Medulla oblongata (tissue), 1 donor: ENCODE data around the gene SMARCB1.
"Not testable (repeated sequence)": the region's sequence is repeated elsewhere in the genome, so short reads cannot be mapped to it uniquely, and the experiment has no call there.

Experiments
- DNase-seq: peaks from one replicate; pipeline ENCODE4 v3.0.0-alpha.2; 2015; ENCODE audit errors: extremely low spot score

SMARCB1 gene

DNA sequence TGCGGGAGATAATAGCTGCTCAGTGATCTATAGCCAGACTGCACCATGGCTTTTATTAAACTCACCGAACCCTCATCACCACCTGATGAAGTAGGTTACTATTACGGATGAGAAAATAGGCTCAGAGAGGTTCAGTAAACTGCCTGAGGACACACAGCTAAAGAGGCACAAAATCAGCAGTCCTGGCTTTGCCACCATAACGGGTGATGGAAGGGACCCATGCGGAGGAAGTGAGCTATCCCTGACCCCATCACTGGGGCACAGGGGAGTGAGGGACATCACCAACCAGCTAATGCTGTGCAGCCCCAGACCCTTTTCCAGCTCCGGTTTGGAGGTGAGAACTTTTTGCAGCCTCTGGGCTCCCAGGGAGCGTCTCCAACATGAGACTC is 59.3 kb downstream of the SMARCB1 start:
- no peak for DNase-seq

DNA sequence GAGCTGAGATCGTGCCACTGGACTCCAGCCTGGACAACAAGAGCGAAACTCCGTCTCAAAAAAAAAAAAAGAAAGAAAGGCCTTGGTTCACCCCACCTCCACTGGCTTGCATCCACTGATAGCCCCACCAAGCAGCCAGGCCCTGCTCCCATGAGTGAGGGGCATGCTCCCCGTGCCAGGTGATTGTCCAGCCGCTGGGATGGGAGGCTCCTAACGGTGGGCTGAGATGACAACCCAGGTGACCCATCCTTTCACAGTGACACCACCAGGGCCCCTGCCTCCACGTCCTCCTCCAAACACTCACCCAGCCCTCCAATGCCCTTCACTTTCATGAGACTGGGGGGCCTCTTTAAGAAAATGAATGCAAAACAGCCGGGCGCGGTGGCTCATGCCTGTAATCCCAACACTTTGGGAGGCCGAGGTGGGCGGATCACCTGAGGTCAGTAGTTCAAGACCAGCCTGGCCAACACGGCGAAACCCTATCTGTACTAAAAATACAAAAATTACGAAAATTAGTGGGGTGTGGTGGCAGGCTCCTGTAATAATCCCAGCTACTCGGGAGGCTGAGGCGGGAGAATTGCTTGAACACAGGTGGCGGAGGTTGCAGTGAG is 60.6 kb downstream of the SMARCB1 start:
- DNase-seq = no peak

DNA sequence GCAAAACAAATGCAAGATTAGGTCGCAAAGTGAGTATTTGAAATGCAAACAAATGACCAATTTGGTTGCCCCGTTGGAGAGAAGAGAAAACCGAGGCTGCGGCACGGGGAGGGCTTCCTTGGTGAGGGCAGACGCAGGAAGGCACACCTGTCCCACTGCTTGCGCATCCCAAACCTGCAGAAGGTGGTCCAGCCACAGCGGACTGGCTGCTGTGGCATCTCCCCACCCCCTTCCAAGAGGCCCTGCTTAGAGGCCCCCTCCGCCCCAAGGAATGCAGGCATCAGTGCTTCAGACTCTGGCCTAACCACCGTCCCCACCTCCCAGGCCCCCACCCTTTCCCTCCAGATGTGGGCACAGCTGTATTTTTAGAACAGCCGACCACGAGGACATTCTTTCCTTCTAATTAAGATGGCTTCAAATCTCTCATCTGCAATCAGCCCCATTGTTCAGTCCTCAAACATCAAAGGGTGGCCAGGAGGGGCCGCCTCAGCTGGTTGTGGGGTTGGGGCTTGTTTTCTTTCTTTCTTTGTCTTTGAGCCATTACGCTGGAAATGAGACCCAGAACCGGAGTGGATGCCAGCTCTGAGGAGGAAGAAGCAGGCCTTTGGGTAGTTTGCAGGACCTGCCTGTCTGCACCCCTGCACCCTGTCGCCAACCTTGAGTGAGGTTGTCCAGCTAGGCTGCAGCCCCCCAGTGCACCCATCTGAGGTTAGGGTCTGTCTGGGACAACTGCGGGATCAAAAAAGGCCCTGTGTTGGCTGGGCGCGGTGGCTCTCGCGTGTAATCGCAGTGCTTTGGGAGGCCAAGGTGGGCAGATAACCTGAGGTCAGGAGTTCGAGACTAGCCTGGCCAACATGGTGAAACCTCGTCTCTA is 61.5 kb downstream of the SMARCB1 start:
- DNase-seq = no peak

DNA sequence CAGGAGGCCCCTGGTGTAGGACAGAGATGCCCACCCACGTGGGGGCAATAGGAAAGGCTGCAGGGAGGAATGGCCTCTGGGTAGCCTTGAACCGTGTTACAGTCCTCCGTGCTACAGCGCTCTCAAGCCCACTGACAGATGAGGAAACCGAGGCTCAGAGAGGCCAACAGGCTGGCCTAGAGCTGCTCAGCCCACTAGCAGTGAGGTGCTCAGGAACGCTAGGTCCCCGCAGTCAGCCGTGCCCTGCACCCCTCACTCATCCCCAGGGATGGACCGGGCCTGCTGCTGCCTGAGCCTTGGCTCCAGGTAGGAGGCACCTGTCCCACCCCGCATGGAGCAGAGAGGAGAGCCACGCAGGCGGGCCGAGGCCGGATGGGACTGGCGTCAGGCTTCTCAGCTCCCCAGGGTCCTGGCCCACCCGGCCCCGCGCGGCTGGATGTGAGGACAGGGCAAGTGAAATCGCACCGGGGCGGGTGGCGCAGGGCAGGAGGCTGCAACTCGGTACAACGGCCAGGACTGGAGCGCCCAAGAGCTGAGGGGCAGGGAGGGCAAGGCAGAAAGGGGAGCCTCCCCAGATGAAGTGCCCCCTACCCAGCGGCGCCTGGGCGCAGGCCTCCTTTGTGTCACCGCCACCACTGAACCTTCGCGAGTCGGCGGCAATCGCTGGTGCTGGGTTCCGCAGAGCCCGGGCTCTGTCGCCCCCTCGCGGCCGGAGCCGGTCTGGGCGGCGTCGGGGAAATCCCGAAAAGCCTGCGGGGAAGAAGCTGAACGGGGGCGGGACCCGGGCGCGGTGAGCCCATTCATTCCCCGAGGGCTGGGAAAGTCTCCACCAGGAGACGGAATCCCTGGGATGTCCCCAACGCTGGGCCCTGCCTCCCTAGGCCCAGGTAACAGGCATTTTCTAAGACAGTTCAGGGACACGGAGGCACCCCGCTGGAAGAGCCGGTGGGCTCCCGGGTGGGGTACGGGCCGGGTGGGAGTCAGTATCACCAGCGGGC is 62.5 kb downstream of the SMARCB1 start:
- peak; percentile 76 for DNase-seq

DNA sequence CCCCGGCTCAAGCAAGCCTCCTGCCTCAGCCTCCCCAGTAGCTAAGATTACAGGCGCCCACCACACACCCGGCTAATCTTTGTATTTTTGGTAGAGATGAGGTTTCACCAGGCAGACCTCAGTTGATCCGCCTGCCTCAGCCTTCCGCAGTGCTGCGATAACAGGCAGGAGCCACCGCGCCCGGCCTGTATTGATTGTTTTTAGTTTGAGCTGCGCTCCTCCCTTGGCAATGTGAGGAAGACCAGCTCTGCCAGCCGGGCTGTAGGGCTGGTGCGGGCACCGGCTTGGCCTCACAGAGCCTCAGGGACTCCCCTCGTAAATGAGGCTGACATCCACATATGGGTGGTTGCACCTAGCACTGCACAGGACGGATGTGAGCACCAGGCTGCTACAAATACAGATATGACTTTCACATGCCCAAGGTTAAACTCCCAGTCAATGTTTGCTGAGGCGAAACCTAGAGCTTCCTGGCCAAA is 63.4 kb downstream of the SMARCB1 start:
- DNase-seq = no peak

DNA sequence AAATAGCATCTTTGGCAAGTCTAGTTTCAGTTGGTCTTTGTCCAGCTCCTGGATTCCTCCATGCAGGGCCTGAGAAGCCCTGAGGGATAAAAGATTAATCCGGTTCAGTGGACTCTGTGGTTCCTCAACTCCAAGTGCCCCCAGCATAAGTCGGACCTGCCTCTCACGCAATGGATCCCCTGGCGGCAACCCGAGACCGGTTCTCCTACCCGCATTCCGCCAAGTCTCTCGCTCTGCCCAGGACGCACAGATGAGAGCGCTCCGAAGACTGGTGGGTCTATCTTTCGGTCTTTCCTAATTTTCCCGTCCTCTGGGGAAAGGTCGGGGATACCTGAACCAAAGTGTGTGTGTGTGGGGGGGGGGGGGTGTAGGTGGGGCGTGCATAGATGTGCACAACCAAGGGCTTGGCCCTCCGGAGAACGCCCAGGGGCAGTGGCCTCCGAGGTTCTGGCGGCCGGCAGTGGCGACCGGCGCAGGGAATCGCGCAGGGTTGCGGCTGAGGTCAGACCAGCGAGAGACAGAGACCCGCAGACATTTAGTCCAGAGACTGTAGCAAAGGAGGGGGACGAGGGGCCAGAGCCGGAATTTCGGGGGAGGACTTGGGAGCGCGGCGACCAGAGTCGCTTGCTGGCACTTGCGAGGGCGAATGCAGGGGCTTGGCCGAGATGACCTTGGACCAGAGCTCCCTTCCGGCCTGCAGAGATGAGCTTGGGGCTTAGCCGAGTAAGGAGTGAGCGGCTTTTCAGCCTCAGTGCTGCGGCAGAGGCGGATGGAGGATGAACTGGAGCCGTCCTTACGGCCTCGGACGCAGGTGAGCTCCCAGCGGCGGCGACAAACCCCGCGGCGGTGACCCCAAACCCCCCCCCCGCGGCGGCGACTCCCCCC is 70.2 kb downstream of the SMARCB1 start:
- peak; percentile 38 for DNase-seq

DNA sequence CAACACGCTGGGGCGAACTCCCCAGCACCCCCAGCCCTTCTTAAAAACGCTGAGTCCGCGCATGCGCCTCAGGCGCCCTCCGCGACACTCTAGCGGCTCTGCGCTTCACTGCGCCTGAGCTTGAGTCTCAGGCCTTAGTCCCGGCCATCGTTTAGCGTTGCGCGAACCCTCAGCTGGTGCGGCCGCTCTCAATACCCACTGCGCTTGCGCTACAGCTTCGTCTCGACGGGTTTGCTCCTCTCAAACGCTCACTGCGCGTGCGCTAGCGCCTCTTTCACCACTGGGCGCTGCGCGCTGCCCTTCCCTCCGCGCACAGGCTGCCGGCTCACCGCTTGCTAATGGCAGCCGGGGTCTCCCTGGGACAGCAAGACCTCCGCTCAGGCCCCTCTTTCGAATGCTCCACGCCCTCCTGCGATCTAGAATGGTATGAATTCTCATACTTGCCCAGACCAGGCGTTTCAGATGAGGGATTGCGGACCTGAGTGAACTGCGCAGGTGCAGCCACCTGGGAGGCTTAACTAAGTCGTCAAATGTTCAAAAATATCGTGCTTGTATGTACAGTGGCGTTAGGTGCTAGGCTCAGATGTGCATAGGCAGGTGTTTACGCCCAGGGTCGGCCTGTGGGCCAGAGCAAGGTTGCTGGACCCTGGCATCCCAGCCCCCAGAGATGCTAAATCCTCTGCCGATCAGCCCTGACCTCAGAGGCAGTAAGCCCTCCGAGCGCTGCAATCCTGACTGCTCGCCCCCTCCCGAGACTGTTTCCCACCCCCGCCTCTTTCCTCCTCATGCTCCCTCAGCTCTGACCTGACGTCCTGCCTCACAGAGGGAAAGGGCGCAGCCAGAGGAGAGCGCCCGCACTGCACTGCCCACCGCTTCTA is 71.1 kb downstream of the SMARCB1 start, which contains the start of gene SLC2A11:
TSS of gene SLC2A11 (plus strand) at position 270 of the 878 bp plus-strand sequence. CDS start at position 395, 125 bp downstream.
- peak; percentile 98 for DNase-seq

DNA sequence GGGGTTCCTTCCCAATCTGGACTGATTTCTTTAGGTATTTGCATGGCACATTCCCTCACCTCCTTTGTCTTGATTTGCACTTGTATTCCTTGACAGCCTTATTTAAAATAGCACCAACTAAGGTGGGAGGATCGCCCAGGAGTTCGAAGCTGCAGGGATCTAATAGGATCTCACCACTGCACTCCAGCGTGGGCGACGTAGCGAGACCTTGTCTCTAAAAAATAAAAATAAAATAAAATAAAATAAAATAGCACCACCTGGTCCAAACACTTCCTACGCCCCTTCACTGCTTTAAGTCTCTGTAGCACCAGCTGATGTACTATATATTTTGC is 71.7 kb downstream of the SMARCB1 start:
- DNase-seq = no peak

DNA sequence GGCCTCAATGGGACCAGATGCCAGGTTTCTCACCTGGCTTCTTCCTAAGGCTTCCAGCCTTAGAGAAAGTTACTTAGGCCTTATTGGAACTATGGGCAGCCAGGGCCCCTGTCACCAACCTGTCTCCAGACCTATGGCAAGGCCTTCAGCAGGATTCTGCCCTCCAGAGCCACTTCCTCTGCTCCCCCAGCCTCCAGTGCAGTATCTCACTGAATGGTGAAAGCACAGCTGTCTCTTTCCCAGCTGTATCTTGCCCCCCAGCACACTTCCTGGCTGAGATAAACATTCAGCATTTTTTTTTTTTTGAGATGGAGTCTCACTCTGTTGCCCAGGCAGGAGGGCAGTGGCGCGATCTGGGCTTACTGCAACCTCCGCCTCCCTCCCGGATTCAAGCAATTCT is 72.4 kb downstream of the SMARCB1 start:
- DNase-seq = no peak

DNA sequence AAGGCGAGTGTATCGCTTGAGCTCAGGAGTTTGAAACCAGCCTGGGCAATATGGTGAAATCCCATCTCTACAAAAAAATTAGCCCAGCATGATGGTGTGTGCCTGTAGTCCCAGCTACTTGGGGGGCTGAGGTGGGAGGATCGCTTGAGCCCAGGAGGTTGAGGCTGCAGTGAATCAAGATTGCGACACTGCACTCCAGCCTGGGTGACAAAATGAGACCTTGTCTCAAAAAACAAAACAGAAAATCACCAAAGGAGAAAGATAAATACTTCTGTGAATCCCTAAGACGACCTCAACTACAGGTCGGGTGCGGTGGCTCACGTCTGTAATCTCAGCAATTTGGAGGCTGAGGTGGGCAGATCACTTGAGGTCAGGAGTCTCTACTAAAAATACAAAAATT is 73.4 kb downstream of the SMARCB1 start:
- not testable (repeated sequence) for DNase-seq

DNA sequence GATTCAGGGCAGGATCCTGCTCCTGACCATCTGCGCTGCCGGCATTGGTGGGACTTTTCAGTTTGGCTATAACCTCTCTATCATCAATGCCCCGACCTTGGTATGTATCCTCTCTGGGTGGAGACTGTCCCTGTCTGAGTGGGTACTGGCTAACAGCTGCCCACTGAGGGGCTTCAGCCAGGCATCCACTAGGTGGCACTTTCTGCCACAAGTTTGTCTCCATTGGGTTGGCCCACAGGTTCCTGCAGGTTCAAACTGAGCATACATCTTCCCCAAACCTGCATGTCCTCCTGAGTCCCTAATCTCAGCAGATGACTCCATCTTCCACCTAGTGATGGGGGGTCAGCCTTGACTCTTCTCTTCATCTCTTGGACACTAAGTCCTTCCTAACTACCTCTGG is 75.3 kb downstream of the SMARCB1 start:
- no peak for DNase-seq

DNA sequence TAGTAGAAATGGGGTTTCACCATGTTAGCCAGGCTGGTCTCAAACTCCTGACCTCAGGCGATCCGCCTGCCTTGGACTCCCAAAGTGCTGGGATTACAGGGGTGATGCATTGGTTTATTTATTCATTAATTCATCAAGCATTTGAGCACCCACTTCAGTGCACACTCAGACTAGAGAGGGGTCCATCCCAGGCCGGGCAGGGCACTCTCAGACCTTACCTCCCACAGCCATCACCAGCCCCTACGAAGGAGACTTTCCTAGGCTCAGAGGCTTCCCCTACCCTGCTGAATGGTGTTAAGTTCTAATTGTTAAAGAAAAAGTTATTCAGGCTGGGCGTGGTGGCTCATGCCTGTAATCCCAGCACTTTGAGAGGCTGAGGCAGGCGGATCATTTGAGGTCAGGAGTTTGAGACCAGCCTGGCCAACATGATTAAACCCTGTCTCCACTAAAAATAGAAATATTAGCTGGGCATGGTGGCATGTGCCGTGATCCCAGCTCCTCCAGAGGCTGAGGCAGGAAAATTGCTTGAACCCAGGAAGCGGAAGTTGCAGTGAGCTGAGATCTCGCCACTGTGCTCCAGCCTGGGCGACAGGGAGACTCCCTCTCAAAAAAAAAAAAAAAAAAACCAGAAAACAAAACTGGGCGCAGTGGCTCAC is 77.9 kb downstream of the SMARCB1 start:
- not testable (repeated sequence) for DNase-seq

DNA sequence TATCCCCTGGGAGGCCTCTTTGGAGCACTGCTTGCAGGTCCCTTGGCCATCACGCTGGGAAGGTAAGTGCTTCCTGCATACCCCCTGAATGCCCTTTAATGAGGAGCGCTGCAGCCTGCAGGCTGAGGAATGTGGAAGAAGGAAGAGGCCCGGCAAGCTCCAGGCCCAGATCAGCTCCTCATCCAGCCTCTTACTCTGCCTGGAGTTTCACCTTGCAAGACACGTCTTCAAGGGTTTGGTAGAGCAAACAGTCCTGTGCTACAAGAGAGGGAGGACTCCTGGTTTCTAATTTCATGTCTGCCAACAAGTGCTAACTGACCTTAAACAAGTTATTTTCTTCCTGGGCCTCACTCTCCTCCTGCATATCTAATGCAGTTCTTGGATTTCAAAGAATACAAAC is 81.8 kb downstream of the SMARCB1 start:
- DNase-seq = no peak

DNA sequence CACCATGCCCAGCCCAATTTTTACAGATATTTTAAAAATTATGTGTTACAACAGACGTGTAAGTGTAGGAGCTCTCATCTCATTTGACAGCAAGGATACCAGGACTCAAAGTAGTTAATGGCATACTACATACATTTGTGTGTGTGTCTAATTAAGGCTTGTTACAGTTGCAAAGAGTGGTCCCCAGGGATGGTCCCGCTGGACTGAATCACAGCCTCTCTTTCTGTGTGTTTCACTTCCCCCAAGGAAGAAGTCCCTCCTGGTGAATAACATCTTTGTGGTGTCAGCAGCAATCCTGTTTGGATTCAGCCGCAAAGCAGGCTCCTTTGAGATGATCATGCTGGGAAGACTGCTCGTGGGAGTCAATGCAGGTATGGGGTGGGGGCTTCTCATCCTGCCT is 88.1 kb downstream of the SMARCB1 start:
- DNase-seq = no peak

DNA sequence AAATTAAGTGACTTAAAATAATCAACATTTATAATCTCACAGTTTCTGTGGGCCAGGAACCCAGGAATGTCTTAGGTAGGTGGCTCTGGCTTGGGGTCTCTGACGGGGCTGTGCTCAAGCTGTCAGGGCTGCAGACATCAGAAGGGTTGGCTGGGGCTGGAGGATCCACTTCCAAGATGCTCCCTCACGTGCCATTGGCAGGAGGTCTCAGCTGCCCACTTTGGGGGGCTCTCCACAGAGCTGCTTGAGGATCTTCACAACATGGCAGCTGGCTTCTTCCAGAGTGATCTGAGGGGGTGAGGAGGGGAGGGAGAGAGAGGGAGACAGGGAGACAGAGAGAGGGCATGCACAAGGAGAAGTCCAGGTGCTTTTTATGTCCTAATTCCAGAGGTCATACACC is 89.0 kb downstream of the SMARCB1 start:
- DNase-seq = no peak

DNA sequence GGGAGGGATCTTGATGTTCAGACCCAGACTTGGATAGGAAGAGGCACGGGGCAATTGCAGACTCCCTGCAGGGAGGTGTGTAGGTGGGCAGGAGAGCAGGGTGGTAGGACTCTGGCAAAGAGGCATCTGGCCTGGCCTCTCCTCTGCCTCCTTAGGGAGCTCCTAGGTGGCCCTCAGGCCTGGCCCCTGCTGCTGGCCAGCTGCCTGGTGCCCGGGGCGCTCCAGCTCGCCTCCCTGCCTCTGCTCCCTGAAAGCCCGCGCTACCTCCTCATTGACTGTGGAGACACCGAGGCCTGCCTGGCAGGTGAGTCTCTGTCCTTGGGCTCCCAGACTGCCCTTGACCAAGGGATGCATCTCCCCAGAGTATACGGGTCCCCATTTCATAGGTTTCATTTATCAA is 90.8 kb downstream of the SMARCB1 start:
- DNase-seq = no peak

DNA sequence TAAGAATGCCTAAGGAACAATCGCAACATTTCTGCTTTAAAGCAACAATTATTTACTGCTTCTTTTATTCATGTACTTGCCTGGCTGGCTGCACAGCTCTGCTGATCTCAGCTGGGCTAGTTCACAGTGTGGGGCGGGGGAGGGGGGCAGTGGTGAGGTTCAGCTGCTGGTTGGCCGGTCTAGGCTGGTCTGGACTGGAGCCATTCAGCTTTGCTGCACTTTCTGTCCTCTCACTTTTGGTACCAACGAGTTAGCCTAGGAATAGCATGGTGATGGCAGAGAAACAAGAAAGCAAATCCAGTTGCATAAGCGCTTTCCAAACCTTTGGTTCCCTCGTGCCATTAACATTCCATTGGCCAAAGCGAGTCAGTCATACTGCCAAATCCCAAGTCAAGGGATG is 91.5 kb downstream of the SMARCB1 start:
- DNase-seq = peak; percentile 51

DNA sequence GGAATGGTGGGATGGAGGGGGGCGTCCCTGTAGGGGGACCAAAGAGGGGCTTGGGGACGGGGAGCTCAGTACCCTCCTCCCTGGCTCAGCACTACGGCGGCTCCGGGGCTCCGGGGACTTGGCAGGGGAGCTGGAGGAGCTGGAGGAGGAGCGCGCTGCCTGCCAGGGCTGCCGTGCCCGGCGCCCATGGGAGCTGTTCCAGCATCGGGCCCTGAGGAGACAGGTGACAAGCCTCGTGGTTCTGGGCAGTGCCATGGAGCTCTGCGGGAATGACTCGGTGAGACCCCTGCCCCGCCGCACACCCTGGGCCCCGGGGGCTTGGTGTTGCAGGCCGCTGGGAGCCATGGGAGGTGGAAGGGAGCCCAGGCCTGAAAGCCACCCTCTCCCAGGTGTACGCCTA is 95.6 kb downstream of the SMARCB1 start:
- no peak for DNase-seq

DNA sequence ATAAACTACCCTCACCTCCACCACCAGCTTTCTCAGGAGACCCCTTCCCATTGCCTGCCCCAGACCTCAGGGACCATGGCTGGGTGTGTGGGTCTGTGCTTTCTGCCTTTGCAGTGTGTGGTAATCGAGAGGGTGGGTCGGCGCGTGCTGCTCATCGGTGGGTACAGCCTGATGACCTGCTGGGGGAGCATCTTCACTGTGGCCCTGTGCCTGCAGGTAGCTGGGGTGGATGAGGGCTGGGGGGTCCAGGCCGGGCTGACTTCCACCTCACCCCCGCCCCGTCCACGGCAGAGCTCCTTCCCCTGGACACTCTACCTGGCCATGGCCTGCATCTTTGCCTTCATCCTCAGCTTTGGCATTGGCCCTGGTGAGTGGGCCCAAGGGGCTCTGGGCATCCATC is 96.9 kb downstream of the SMARCB1 start:
- DNase-seq = no peak

DNA sequence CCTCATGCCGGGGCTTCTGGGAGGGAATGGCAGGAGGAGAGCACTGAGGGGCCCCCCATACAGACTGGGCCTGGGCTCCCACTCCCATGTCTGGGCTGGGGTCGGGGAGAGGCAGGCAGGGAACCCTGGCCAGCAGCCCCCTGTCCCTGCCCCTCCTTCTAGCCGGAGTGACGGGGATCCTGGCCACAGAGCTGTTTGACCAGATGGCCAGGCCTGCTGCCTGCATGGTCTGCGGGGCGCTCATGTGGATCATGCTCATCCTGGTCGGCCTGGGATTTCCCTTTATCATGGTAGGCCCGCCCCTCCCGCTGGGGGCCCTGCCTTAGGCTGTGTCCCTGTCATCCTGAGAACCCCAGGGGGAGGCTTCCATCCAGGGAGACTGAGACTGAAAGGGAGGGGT is 97.4 kb downstream of the SMARCB1 start:
- no peak for DNase-seq
